Middle frontal gyrus (tissue), 1 donor: ENCODE results near the gene KCP.

Experiments
- DNase-seq: peaks from one replicate; pipeline ENCODE4 v3.0.0-alpha.2; 2015; ENCODE audit warnings: low spot score; ENCODE audit errors: extremely low spot score

The KCP gene

DNA sequence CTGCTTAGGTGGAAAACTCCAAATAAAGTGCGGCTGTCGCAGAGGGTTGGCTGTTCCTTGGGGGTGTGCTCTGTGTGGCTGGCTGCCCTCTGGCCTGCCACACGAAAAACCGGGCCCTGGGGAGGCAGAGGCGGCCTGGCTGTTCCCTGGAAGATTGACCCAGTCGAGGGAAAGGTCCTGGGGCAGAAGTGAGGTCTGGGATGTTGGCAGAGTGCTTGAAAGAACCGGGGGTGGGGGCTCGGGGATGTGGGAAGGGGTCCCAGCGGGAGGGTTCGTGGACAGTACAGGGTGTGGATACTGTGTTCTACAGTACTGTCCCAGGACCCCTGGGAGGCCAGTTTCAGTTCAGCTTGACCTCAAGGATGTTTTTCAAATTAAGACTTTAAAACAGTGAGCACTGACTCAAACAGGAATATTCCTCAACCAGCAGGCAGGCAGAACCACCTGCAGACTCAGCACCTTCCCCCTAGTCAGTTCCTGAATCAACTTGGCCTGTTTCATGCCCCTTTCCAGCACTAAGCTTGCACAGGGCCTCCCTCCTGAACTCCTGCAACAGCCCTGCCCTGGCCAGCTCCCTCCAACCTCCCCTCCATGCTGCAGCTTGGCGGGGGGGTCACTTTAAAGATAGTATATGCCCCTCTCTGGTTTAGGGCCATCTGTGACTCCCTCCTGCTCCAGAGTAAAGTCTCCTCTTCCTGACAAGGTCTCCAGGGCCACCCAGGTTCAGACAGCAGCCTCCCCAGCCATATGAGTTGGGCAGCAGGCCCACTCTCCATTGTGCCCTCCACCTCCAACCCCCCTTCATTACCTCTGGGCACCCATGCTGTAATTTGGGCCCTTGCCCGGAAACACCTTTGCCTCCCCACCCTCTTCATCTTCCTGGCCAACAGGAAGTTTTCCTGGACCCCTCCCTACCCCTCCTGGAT, 51.0 kb downstream of the KCP start:
- DNase-seq = no peak

DNA sequence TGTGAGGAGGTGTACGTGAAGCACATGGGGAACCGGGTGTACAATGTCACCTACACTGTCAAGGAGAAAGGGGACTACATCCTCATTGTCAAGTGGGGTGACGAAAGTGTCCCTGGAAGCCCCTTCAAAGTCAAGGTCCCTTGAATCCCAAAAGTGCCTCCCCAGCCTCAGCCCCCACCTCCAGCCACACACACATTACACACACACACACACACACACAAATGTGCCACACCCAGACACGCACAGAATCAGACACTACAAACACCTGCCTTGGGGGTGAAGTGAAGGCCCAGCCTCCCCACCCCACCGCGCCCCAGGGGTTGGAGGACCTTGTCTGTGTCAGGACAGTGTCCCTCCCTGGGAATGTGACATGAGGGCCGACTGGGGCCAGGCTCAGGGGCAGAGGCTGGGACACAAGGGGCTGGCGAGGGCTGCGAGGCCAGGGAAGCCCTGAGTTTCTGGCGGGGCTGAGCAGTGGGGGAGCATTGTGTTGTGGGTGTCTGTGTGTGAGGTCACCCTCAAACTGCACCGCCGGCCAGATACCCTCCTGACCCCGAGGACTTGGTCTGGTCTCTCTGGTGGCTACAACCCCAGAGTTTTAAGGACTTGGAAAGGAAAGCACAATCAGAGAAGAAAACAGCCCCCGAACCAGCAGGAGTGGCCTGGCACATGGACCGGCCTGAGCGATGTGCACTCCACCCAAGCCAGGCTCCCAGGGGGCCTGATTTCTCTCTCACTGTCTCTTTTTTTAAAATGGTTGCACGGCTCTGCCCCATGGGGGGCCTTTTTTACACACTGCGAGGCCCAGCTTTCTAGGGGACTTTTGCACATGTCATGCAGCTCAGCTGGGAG, 51.9 kb downstream of the KCP start:
- no peak for DNase-seq

DNA sequence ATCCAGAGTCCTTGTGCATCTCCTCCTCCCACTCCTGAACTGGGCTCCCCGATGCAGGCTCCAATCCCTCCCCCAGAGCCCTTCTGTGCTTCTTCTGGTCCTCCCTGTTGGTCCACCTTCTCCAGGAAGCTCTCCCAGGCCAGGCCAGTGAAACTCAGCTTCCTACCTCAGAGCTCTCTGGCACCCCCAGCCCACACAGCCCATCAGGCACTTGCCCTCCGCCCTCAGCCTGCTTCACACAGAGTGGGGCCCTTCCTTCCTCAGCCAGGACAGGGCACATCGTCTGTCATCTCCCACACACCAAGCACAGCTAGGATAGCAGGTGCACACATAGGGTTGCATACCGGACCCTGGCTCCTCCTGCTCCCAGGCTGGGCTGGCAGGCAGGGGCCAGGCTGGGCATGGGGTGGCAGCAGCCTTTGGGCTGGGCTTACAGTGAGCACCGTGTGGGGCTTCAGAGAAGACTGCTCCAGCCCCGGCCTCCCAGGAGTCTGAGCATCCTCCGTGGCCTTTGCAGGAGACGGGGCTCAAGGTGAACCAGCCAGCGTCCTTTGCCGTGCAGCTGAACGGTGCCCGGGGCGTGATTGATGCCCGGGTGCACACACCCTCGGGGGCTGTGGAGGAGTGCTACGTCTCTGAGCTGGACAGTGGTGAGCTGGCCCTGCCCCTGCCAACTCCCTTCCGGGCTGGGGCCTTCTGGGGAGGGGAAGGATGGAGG, 54.3 kb downstream of the KCP start:
- no peak for DNase-seq

DNA sequence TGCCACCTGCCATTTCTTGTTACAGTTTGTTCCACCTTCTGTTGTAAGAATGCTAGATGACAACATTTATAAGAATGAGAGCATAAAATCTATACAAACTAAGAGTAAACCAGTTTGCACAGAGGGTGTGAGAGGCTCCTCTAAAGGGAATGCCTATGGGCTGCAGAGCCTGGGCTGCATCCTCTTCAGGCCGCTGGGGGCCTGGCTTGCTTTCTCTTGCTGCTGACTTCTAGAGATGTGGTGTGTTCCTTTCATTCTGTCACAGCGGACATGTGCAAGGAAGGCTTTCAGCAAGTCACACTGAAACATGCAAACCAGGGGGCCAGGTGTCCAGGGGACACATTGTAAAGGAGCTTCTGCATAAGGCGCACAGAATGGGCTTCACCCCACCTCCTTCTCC, 55.0 kb downstream of the KCP start:
- DNase-seq = no peak

DNA sequence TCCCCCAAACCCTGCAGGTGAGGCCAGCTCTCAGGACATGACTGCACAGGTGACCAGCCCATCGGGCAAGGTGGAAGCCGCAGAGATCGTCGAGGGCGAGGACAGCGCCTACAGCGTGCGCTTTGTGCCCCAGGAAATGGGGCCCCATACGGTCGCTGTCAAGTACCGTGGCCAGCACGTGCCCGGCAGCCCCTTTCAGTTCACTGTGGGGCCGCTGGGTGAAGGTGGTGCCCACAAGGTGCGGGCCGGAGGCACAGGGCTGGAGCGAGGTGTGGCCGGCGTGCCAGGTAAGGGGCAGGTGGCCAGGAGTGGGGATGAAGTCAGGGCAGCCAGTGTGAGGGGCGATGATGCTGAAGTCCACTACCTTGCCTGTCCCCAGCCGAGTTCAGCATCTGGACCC, 56.1 kb downstream of the KCP start:
- DNase-seq = no peak

DNA sequence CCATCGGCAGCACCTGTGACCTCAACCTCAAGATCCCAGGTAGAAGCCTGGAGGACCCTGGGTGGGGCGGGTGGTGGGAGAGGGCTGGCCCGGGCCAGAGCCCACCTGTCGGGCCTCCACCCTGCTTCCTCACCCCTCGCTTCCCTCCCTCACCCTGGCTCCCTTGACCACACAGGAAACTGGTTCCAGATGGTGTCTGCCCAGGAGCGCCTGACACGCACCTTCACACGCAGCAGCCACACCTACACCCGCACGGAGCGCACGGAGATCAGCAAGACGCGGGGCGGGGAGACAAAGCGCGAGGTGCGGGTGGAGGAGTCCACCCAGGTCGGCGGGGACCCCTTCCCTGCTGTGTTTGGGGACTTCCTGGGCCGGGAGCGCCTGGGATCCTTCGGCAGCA, 56.7 kb downstream of the KCP start:
- no peak for DNase-seq

DNA sequence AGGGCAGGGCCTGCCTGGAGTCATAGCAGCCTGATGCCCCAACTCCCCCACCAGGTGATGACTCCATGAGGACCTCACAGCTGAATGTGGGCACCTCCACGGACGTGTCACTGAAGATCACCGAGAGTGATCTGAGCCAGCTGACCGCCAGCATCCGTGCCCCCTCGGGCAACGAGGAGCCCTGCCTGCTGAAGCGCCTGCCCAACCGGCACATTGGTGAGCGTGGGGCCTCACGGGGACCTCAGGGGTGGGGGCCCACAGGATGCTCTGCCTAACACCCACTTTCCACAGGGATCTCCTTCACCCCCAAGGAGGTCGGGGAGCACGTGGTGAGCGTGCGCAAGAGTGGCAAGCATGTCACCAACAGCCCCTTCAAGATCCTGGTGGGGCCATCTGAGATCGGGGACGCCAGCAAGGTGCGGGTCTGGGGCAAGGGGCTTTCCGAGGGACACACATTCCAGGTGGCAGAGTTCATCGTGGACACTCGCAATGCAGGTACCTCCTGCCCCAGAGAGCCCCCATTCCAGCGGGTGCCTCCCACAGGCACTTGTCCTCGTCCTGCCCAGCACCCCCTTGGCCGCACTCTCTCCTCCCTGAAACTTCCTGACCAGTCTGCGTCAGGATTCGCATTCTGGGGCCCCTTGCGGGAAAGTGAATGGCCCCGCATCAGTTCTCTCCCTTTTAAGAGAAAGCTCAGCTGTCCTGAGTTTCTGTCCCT, 57.8 kb downstream of the KCP start:
- DNase-seq = no peak

DNA sequence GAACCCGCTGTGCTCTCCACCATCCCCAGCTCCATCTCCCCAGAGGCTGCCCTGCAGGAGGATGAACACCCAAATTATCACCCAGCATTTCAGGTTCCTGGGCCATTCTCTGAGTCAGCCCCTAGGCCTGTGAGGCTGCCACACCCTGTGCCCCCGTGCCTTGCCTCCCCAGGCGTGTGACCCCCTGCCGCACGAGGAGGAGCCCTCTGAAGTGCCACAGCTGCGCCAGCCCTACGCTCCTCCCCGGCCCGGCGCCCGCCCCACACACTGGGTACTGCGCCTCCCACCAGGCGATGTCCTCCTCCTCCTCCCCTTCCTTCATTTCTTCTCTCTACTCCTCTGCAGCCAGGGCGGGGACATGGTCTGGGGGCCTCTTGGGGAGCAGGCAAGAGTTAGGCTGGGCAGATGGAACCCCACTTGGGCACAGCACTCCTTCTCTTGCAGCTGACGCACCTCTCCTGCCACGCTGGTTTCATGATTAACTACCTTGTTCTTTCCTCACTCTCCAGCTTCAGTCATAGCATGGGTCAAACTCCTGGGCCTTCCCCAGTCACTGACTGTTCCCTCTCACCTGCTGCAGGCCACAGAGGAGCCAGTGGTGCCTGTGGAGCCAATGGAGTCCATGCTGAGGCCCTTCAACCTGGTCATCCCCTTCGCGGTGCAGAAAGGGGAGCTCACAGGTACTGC, 60.6 kb downstream of the KCP start:
- DNase-seq = no peak

DNA sequence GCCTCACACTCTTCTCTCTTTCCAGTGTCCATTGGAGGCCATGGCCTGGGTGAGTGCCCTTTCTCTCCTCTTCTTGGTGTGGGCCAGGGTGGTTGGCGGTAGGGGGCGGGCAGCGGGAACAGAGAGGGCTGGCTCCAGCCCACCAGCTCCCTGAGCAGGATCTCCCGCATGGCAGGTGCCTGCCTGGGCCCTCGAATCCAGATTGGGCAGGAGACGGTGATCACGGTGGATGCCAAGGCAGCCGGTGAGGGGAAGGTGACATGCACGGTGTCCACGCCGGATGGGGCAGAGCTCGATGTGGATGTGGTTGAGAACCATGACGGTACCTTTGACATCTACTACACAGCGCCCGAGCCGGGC, 61.4 kb downstream of the KCP start:
- DNase-seq = no peak

DNA sequence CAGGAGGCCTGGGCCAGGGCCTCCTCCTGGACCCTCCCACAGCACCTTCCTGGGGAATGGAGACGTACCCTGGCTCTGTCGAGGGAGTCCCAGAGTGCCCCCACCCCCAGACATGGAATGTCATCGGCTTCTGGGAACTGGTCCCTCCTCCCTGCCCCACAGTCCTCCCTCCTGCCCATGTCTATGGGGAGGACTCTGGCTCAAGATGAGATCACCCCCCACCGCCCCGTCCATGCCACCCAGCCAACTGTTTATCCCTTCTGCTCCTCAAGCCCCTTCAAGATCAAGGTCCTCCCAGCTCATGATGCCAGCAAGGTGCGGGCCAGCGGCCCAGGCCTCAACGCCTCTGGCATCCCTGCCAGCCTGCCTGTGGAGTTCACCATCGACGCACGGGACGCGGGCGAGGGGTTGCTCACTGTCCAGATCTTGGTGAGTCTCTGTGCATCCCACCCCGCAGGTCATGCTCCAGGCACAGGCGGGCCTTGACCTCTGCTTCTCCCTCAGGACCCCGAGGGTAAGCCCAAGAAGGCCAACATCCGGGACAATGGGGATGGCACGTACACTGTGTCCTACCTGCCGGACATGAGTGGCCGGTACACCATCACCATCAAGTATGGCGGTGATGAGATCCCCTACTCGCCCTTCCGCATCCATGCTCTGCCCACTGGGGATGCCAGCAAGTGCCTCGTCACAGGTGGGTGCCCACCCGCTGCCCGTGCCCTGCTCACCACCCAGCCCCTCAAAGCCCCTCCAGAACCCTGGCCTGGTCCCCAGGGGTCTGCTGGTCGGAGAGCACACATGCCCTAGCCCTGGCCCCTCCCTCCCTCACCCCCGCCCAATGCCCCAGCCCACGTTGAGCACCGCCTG, 62.0 kb downstream of the KCP start:
- no peak for DNase-seq

DNA sequence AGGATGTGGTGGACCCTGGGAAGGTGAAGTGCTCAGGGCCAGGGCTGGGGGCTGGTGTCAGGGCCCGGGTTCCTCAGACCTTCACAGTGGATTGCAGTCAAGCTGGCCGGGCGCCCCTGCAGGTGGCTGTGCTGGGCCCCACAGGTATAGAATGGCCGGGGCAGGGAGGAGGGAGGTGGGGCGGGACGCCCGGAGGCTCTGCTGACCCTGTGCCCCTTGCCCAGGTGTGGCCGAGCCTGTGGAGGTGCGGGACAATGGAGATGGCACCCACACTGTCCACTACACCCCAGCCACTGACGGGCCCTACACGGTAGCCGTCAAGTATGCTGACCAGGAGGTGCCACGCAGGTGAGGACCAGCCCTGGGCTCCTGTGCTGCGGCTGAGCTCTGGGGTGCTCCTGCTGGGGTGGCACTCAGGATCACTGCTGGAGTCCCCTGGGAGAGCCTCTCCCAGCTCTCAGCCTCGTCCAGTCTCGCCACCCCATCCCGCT, 62.7 kb downstream of the KCP start:
- no peak for DNase-seq

DNA sequence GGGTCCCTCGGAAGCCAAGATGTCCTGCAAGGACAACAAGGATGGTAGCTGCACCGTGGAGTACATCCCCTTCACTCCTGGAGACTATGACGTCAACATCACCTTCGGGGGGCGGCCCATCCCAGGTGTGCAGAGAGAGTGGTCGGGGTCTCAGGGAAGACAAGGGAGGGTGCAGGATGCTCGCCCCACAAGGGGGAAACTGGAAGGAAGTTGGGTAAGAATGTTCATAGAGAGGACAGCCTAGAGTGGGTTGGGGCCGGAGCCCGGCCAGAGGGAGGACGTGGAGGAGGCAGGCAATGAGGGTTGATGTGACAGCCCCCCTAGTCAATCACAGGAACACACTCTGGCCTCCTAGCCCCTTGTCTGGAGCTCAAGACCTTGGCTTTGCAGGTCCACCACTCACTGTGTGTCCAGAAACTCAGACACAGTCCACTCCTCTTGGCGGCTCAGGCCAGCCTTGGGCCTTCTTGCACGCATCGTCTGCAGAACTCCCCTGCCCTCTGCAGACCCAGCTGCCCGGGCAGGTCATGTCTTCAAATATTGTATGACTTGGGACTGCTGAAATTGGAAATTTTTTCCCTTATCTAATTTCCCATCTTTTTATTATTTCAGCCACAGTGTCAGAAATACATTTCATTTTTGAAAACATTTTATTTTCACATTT, 63.6 kb downstream of the KCP start:
- DNase-seq = no peak

DNA sequence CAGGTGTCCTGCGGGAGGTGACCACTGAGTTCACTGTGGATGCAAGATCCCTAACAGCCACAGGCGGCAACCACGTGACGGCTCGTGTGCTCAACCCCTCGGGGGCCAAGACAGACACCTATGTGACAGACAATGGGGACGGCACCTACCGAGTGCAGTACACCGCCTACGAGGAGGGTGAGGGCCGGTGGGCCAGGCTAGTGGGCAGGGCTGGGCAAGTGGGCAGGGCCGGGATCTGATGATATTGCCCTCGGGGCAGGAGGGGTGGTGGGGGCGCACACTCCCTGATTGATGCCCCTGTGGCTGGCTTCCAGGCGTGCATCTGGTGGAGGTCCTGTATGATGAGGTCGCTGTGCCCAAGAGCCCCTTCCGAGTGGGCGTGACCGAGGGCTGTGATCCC, 64.5 kb downstream of the KCP start:
- DNase-seq = no peak

DNA sequence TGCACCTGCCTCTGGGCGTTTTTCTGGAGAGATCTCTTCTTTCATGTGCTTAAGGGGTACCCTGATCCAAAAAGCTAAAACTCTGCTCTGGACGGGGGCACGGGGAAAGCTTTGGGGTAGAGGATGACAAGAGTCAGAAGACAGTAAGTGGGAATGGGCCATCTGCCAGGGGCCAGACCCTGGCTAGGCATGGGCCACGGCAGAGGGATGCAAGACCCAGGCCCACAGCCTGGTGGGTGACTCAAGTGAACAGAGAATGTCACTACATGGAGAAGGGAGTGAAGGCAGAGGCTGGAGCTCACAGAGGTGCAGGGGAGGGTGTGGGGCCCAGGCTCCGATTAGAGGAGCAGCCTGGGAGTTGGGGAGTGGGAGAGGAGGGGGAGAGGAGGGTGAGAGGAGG, 65.0 kb downstream of the KCP start:
- no peak for DNase-seq

DNA sequence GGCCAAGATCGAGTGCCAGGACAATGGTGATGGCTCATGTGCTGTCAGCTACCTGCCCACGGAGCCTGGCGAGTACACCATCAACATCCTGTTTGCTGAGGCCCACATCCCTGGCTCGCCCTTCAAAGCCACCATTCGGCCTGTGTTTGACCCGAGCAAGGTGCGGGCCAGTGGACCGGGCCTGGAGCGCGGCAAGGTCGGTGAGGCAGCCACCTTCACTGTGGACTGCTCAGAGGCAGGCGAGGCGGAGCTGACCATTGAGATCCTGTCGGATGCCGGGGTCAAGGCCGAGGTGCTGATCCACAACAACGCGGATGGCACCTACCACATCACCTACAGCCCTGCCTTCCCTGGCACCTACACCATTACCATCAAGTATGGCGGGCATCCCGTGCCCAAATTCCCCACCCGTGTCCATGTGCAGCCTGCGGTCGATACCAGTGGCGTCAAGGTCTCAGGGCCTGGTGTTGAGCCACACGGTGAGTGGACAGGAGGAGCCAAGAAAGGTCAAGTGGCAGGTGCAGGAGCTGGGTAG, 65.7 kb downstream of the KCP start:
- no peak for DNase-seq

DNA sequence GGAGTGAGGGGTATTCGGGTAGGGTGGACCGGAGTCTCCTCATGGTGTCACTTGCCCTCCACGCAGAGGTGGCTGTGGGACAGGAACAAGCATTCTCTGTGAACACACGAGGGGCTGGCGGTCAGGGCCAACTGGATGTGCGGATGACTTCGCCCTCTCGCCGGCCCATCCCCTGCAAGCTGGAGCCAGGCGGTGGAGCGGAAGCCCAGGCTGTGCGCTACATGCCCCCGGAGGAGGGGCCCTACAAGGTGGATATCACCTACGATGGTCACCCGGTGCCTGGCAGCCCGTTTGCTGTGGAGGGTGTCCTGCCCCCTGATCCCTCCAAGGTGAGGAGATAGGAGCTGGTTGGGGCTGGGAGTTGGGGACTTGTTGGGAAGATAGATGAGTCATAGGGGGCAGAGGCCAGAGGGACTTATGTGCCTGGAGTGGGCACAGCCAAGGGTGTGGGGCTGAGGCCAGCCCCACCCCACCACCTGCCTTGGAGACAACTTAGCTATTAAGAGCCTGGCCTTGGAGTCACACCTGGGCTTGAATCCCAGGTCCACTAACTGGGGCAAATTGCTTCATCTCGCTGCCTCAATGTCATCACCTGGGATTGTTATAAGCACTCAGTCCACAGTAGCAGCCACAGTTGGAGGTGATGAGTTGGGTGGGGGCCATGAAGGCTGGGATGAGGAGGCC, 66.4 kb downstream of the KCP start:
- DNase-seq = no peak

DNA sequence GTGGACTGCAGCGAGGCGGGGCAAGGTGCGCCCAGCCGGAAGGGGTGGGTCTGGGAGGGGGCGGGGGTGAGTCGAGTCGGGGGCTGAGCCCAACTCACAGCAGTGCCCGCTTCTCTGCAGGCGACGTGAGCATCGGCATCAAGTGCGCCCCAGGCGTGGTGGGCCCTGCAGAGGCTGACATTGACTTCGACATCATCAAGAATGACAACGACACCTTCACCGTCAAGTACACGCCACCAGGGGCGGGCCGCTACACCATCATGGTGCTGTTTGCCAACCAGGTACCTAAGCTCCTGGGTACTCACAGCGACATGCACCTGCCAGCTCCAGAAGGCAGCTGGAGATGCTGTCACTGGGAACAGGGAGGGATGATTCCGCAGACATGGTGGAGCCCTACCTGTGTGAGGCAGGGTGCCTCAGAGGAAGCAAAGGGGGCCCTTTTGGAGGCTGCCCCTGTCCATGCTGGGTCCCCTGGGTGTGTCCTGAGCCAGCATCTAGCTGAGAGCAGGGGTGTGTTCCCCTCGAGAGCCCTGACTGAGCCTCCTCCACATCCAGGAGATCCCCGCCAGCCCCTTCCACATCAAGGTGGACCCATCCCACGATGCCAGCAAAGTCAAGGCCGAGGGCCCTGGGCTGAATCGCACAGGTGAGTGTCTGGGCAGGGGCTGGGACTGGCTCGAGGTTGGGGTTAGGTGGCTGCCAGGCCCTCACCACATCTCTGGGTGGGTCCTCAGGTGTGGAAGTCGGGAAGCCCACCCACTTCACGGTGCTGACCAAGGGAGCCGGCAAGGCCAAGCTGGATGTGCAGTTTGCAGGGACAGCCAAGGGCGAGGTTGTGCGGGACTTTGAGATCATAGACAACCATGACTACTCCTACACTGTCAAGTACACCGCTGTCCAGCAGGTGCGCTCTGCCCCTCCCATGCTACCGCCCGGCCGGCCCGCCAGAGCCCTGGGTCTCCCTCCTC, 67.6 kb downstream of the KCP start:
- DNase-seq = no peak
